NB4 (cell line): ENCODE measurements around the gene KRT4.

Source experiments
- POLR2A ChIP-seq: IDR thresholded peaks from 2 replicates; pipeline ENCODE4 v1.6.1; 2011; ENCODE audit warnings: mild to moderate bottlenecking; ENCODE audit not compliant: insufficient read length; ENCODE audit errors: extremely low read depth
- TF ChIP-seq, protein P1 (sequence below): IDR thresholded peaks from one replicate; pipeline ENCODE4 v1.5.1; 2012; ENCODE audit warnings: low read depth, low read length
- TF ChIP-seq, protein P2 (sequence below): IDR thresholded peaks from 2 replicates; pipeline ENCODE4 v1.6.1; 2011; ENCODE audit warnings: low read depth, low read length

DNA sequence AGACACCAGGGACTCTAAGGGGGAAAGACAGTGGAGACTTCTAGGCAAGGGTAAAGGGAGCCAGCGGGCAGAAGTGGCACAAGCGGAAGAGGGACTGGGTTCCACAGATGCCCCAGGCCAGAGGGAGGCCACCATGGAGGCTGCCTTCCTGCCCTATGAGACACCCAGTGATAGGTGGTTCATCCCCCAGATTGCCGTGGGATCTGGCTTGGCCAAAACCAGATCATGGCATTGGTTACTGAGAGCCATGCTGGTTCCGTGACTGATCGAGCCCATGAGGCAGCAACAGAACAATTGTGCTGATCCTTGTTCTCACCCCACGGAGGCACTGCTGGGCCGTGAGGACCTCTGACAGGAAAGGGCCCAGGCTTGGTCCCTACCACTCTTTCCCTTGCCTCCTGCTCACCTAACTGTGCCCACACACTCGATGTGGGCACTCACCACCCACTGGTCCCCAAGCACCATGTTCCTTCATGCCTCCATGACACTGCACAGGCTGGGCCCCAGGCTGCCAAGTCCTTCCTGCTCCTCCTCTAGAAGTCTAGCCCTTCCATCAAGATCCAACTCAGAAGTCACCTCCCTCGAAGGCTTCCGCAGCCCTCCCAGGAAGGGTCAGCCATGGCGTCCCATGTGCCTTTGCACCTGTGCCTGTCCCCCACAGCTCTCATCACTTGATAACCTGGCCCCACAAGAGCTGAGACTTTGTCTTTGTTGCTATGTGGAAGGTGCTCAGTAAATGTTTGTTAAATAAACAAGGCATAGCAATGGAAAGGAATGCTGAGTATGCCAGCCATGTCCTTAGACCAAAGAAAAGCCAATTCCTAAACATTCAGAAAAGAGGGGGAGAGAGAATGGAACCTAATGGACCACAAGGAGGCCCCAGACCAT lies 12.9 kb upstream of the KRT4 start:
- TF ChIP-seq POLR2A = no peak
- TF ChIP-seq, protein P1, sequence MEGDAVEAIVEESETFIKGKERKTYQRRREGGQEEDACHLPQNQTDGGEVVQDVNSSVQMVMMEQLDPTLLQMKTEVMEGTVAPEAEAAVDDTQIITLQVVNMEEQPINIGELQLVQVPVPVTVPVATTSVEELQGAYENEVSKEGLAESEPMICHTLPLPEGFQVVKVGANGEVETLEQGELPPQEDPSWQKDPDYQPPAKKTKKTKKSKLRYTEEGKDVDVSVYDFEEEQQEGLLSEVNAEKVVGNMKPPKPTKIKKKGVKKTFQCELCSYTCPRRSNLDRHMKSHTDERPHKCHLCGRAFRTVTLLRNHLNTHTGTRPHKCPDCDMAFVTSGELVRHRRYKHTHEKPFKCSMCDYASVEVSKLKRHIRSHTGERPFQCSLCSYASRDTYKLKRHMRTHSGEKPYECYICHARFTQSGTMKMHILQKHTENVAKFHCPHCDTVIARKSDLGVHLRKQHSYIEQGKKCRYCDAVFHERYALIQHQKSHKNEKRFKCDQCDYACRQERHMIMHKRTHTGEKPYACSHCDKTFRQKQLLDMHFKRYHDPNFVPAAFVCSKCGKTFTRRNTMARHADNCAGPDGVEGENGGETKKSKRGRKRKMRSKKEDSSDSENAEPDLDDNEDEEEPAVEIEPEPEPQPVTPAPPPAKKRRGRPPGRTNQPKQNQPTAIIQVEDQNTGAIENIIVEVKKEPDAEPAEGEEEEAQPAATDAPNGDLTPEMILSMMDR = no peak
- TF ChIP-seq, protein P2, sequence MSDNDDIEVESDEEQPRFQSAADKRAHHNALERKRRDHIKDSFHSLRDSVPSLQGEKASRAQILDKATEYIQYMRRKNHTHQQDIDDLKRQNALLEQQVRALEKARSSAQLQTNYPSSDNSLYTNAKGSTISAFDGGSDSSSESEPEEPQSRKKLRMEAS = no peak
